Calu3 (cell line): ENCODE data around the gene USP7. TPM values are rescaled to one million over a fixed set of nuclear protein-coding genes. Genes with fewer than 3 reads are reported as not detected.

Source experiments
- BruUV-seq: library from RNA; stranded (reverse); fragments of 400-500 nt; replicated peaks from 2 replicates; lab custom pipeline; 2021; lab: Mats Ljungman, UMichigan
- CTCF ChIA-PET: fragments of 300-600 bp; sonication (Branson Sonifier 250); formaldehyde crosslinking; loops from one replicate; lab custom pipeline; 2022; ENCODE audit warnings: antibody characterized with exemption; lab: Charles Lee
- DNase-seq: peaks from one replicate; pipeline ENCODE4 v3.0.0; 2022
- H3K27ac Mint-ChIP-seq: one replicate; pipeline ENCODE4 v1.8.0; 2022; ENCODE audit warnings: mixed read lengths; ENCODE audit not compliant: unreplicated experiment
- H3K27me3 Mint-ChIP-seq: one replicate; pipeline ENCODE4 v1.8.0; 2022; ENCODE audit warnings: mixed read lengths; ENCODE audit not compliant: unreplicated experiment
- H3K36me3 Mint-ChIP-seq: one replicate; pipeline ENCODE4 v1.8.0; 2022; ENCODE audit warnings: mild to moderate bottlenecking, moderate library complexity, mixed read lengths; ENCODE audit not compliant: insufficient read depth, unreplicated experiment
- H3K4me1 Mint-ChIP-seq: one replicate; pipeline ENCODE4 v1.8.0; 2022; ENCODE audit warnings: mild to moderate bottlenecking, low read depth, mixed read lengths; ENCODE audit not compliant: unreplicated experiment
- H3K4me3 Mint-ChIP-seq: one replicate; pipeline ENCODE4 v1.8.0; 2022; ENCODE audit warnings: mild to moderate bottlenecking, low read depth, moderate library complexity, mixed read lengths; ENCODE audit not compliant: unreplicated experiment
- H3K9me3 Mint-ChIP-seq: one replicate; pipeline ENCODE4 v1.8.0; 2022; ENCODE audit warnings: low read depth, mixed read lengths; ENCODE audit not compliant: unreplicated experiment
- CTCF ChIP-seq: fragments of 200-600 bp; IDR thresholded peaks from one replicate; pipeline ENCODE4 v1.8.0; 2022; ENCODE audit warnings: antibody characterized with exemption; ENCODE audit not compliant: unreplicated experiment
- intact Hi-C: fragments of 100-400 bp; cut with micrococcal nuclease; formaldehyde crosslinking; loops from one replicate; pipeline ENCODE4 v1.10.0; 2022; ENCODE audit not compliant: unreplicated experiment
- total RNA-seq: library from RNA; stranded (reverse); gene quantifications from 2 replicates; pipeline ENCODE4 v1.2.3, GENCODE V29; 2022

USP7 gene
- total RNA-seq, 1 experiment from 2014 or later = 165 TPM

GRCh38 chr16:8852534-8852933, 111.2 kb downstream of the USP7 start:
- Mint-ChIP-seq H3K27ac (peak overlapping the region; percentile 65), H3K27me3 (no peaks in the 10 kb centered on the region), H3K4me1 (peaks cover 9% of the 10 kb centered on the region), H3K4me3 (no peak overlapping the region), H3K9me3 (no peaks in the 10 kb centered on the region), H3K36me3 (peaks cover 86% of the 10 kb centered on the region)
- TF ChIP-seq CTCF = no peak
- no TSS peak for BruUV-seq
- CTCF ChIA-PET = no interaction called here
- DNase-seq = no peak
- intact Hi-C loops = no loop called here

DNA sequence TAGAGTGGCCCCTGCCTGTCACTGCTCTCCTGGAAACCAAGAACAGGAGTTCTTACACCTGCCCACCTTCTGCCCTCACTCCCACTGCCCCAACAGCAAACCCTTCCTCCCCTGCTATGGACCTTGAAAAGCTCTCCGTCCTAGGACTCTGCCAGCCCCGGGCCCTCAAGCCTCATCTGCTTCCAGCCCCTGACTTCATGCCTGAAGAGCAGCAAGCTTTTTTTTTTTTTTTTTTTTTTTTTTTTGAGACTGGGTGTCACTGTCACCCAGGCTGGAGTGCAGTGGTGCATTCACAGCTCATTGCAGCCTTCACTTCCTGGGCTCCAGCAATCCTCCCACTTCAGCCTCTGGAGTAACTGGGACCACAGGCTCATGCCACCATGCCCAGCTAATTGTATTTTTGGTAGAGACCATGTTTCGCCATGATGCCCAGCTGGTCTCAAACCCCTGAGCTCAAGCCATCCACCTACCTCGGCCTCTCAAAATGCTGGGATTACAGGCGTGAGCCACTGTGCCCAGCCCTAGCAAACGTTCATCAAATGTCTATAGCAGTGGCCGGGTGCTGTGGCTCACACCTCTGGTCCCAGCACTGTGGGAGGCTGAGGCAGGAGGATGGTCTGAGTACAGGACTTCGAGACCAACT, 111.8 kb downstream of the USP7 start:
- Mint-ChIP-seq H3K9me3 (no peaks in the 10 kb centered on the region), H3K27ac (peak overlapping the region; percentile 47), H3K4me1 (peaks cover 9% of the 10 kb centered on the region), H3K4me3 (no peak overlapping the region), H3K27me3 (no peaks in the 10 kb centered on the region), H3K36me3 (peaks cover 86% of the 10 kb centered on the region)
- CTCF ChIA-PET = no interaction called here
- no TSS peak for BruUV-seq
- DNase-seq = no peak
- intact Hi-C loops = no loop called here
- TF ChIP-seq CTCF = no peak

DNA sequence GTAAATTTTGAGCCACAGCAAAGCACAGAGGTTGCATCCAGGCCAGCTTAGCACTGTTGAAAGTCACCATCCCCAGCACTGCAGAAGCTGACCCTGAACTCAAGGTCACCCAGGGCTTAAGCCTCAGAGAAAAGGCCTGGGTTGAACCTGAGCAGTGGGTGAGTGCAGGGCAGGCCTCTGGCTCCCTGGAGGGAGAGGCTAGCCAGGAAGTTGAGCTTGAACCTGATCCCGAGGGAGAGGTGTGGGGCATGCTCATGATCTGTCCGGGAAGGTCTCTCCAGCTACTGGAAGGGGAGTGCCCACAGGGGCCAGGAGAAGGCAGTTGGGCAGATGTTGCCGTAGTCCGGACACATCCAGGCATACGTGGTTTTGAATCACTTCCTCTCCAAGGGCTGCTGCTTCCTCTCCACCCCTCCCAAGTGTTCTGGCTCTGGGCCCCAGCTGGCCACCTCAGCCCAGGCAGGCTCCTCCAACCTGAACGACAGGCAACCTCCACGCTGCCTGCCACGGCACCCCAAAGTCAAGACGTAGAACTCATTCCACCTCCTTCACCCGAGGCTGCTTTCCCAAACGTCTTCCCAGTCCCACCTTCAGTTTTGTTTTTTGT, 113.3 kb downstream of the USP7 start:
- peaks cover 76% of the 10 kb centered on the region for H3K36me3 Mint-ChIP-seq
- CTCF ChIA-PET = interaction anchor here (0.6 to 0.8 kb wide), 2 partner anchors 159 to 289 kb away, joined by 3 read pairs; no protein-coding TSS in a partner anchor
- peak overlapping the region; percentile 38 for H3K27ac Mint-ChIP-seq
- TF ChIP-seq CTCF = no peak
- BruUV-seq = no TSS peak
- intact Hi-C loops = no loop called here
- DNase-seq = no peak
- peaks cover 9% of the 10 kb centered on the region for H3K4me1 Mint-ChIP-seq
- no peaks in the 10 kb centered on the region for H3K9me3 Mint-ChIP-seq
- H3K4me3 Mint-ChIP-seq = no peak overlapping the region
- H3K27me3 Mint-ChIP-seq = no peaks in the 10 kb centered on the region

- Mint-ChIP-seq H3K36me3 (peaks cover 72% of the 10 kb centered on the region), H3K27ac (peak overlapping the region; percentile 12), H3K27me3 (no peaks in the 10 kb centered on the region), H3K9me3 (no peaks in the 10 kb centered on the region), H3K4me1 (peaks cover 16% of the 10 kb centered on the region), H3K4me3 (no peak overlapping the region)
- BruUV-seq = no TSS peak
- intact Hi-C loops = no loop called here
- TF ChIP-seq CTCF = no peak
- CTCF ChIA-PET = no interaction called here
- no peak for DNase-seq
Observed at GRCh38 chr16:8849411-8850011, 114.2 kb downstream of the USP7 start.
